A673 (cell line): ENCODE data around the gene PPP1CC.

ENCODE experiments used
- EZH2 ChIP-seq: fragments of 200-600 bp; sonication (generic); IDR thresholded peaks from 2 replicates; pipeline ENCODE4 v1.6.1; 2017; ENCODE audit warnings: borderline replicate concordance, low read depth, mild to moderate bottlenecking, mixed read lengths, antibody characterized with exemption, low read length; ENCODE audit not compliant: poor library complexity, severe bottlenecking
- TF ChIP-seq, protein P1 (sequence below): fragments of 300-800, 200-600 bp; sonication (generic); conservative IDR thresholded peaks from 2 replicates; pipeline ENCODE4 v1.5.1; 2017; ENCODE audit warnings: low read depth, mild to moderate bottlenecking, antibody characterized with exemption, low read length, moderate library complexity, mixed read lengths

DNA sequence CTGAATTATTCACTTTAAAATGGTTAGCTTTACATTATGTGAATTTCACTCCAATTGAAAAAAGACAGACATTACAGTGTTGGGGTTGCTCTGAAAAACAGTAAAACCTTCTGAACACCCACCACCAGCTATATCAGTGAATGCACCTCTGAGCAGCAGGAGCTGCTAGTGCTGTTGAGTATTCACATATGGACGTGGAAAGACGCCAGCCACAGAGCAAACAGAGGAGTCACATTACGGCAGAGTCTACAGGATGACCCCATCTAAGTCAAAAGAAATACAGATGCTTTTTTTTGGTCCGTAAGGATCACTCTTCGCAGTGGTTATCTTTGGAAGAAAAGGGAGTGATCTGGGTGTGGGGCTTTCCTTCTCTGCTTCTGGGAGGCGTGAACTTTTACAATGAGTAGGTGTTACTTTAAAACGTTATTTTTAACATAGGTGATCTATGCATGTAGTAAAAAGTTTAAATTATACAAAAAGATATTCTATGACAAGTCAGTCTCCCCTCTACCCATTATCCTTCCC, 58.3 kb downstream of the PPP1CC start:
- TF ChIP-seq, protein P1, sequence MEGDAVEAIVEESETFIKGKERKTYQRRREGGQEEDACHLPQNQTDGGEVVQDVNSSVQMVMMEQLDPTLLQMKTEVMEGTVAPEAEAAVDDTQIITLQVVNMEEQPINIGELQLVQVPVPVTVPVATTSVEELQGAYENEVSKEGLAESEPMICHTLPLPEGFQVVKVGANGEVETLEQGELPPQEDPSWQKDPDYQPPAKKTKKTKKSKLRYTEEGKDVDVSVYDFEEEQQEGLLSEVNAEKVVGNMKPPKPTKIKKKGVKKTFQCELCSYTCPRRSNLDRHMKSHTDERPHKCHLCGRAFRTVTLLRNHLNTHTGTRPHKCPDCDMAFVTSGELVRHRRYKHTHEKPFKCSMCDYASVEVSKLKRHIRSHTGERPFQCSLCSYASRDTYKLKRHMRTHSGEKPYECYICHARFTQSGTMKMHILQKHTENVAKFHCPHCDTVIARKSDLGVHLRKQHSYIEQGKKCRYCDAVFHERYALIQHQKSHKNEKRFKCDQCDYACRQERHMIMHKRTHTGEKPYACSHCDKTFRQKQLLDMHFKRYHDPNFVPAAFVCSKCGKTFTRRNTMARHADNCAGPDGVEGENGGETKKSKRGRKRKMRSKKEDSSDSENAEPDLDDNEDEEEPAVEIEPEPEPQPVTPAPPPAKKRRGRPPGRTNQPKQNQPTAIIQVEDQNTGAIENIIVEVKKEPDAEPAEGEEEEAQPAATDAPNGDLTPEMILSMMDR: no peak
- no peak for TF ChIP-seq EZH2
